ENCODE measurements around the gene DMXL1.
A peak's percentile ranks its signal among the peaks of the same experiment; 100 is the strongest.
"Not testable (repeated sequence)": the region's sequence is repeated elsewhere in the genome, so short reads cannot be mapped to it uniquely, and the experiment has no call there.

Gene DMXL1

GRCh38 chr5:119123280-119123679 is 52.4 kb downstream of the DMXL1 start:
- DNase-seq, result no peak

GRCh38 chr5:119129770-119130169 is 58.9 kb downstream of the DMXL1 start:
- no peak for DNase-seq

GRCh38 chr5:119131530-119132304 is 60.8 kb downstream of the DMXL1 start:
- no peak for DNase-seq

GRCh38 chr5:119135743-119136142 is 64.9 kb downstream of the DMXL1 start:
- not testable (repeated sequence) for DNase-seq

GRCh38 chr5:119136666-119137318 is 65.9 kb downstream of the DMXL1 start:
- no peak for DNase-seq

GRCh38 chr5:119153629-119154028 is 82.7 kb downstream of the DMXL1 start:
- DNase-seq, result no peak

- no peak for DNase-seq
These were observed 87.3 kb downstream of the DMXL1 start for GRCh38 chr5:119158144-119158543.

- DNase-seq, result no peak
These were observed 90.5 kb downstream of the DMXL1 start for GRCh38 chr5:119161430-119161829.

- DNase-seq, result no peak
These were observed 95.1 kb downstream of the DMXL1 start for GRCh38 chr5:119166026-119166425.

GRCh38 chr5:119168401-119168800 is 97.5 kb downstream of the DMXL1 start:
- no peak for DNase-seq

- DNase-seq, result no peak
These were observed 100.8 kb downstream of the DMXL1 start for GRCh38 chr5:119171686-119172085.

GRCh38 chr5:119174578-119175163 is 103.8 kb downstream of the DMXL1 start:
- no peak for DNase-seq

GRCh38 chr5:119176785-119177184 is 105.9 kb downstream of the DMXL1 start:
- DNase-seq, result no peak

- no peak for DNase-seq
These were observed 106.3 kb downstream of the DMXL1 start for GRCh38 chr5:119177226-119177625.

- DNase-seq, result no peak
These were observed 107.5 kb downstream of the DMXL1 start for GRCh38 chr5:119178435-119178834.

- no peak for DNase-seq
These were observed 109.2 kb downstream of the DMXL1 start for GRCh38 chr5:119179857-119180641.

- DNase-seq, result not testable (repeated sequence)
These were observed 114.6 kb downstream of the DMXL1 start for GRCh38 chr5:119185512-119185911.

GRCh38 chr5:119187776-119188529 is 117.1 kb downstream of the DMXL1 start:
- peak; percentile 52 for DNase-seq

GRCh38 chr5:119190470-119191095 is 119.7 kb downstream of the DMXL1 start:
- no peak for DNase-seq

- DNase-seq, result no peak
These were observed 121.1 kb downstream of the DMXL1 start for GRCh38 chr5:119191944-119192343.

- no peak for DNase-seq
These were observed 129.9 kb downstream of the DMXL1 start for GRCh38 chr5:119200795-119201194.

- no peak for DNase-seq
These were observed 136.2 kb downstream of the DMXL1 start for GRCh38 chr5:119207105-119207504.

All from CD4-positive, alpha-beta T cell treated with Interleukin-17A for 1 hour (primary cell).